Fibroblast of peridontal ligament (primary cell): Measurements from ENCODE around the gene TXNRD1.
"Not testable (repeated sequence)": the region's sequence is repeated elsewhere in the genome, so short reads cannot be mapped to it uniquely, and the experiment has no call there.

Experiments
- DNase-seq: peaks from one replicate; pipeline ENCODE4 v3.0.0-alpha.2; 2010; ENCODE audit errors: extremely low read depth

TXNRD1 gene

GRCh38 chr12:104237930-104238329 is 22.4 kb downstream of the TXNRD1 start:
- DNase-seq, result no peak

- no peak for DNase-seq
Observed at GRCh38 chr12:104242546-104243206, 27.1 kb downstream of the TXNRD1 start.

DNA sequence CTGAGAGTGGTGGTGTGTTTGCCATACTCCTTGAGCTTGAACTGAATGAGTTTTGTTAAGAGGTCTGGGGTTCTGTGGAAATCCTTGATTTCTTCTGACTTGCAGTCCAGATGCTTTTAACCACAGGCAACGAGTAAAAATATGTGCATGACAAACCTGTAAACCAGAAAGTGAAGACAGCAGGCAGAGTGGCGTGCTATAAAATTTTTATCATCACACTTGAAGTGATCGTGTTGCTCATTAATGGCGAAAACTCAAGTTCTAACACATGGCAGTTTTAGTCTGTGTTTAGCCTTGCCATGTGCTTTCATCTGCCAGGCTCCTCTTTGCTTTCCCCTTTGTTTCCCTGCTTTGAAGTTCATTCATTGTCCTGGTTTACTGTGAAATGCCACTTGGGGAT is 28.0 kb downstream of the TXNRD1 start:
- DNase-seq, result no peak

DNA sequence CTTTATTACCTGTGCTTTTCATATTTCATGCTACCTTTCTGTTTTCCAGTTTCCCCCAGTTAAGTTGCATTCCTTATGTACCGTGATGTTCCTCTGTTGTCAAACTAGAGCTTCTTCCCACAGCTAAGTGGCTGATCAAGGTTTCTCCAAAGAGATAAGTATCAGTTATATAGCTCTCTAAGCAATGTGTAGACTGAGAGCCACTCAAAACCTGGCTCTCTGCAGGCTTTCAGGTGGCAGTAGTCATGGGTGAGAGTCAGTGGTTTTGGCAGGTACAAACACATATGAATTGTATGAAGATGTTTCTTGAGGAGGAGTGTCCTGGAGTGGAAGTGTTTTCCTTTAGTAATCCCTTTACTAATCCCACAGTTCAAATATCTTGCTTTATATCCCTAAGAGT is 28.4 kb downstream of the TXNRD1 start:
- no peak for DNase-seq

DNA sequence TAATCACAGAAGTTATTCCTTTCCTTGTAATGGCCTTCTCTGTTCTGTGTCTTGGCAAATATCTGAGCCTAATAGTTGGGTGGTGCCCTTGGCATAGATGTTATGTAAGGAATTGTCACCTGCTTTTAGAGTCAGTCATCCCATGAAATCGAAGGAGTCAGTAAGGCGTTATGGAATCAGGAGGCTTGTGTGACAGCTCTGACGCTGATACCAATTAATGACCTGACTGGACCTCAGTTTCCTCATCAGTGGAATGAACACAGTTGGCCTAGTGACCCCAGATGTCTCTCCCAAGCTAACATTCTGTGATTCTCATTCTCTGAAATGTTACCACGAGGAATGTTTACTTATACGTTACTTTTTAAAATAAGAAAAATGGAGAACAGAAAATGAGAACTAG is 32.1 kb downstream of the TXNRD1 start:
- no peak for DNase-seq

GRCh38 chr12:104248444-104248843 is 32.9 kb downstream of the TXNRD1 start:
- no peak for DNase-seq

DNA sequence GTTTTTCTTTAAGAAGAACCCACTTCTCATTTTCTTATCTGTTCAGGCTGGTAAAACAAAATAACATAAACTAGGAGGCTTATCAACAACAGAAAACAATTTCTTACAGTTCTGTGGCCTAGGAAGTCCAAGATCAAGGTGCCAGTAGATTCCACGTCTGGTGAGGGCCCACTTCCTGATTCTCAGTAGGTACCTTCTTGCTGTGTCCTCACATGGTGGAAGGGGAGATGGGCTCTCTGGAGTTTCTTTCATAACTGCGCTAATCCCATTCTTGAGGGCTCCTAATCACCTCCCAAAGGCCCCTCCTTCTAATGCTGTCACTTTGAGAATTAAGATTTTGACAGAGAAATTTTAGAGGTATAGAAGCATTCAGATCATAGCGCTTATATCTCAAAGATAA is 33.4 kb downstream of the TXNRD1 start:
- no peak for DNase-seq

- DNase-seq, result no peak
Observed at GRCh38 chr12:104249898-104250297, 34.3 kb downstream of the TXNRD1 start.

- DNase-seq, result no peak
Observed at GRCh38 chr12:104250366-104251125, 35.0 kb downstream of the TXNRD1 start.

GRCh38 chr12:104257913-104258472 is 42.4 kb downstream of the TXNRD1 start:
- no peak for DNase-seq

DNA sequence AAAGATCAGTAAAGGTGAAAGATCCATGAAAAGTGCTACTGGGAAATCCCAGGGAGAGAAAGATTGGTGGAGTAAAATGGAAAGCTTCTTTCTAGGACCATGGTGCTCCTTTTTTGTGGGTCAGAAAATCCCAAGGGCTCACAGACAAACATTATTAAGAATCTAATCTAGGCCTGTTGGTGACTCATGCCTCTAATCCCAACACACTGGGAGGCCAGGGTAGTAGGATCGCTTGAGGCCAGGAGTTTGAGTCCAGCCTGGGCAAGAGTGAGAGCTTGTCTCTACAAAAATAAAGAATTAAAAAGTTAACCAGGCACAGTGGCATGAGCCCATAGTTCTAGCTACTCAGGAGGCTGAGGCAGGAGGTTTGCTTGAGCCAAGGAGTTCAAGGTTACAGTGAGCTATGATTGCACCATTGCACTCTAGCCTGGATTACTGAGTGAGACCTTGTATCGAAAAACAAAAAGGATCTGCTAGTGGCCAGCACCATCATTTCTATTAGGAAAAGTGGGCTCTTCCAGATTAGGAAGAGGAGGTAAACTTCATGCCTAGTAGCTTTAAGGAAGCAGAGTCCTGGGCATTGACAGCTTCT is 43.0 kb downstream of the TXNRD1 start:
- DNase-seq, result no peak

DNA sequence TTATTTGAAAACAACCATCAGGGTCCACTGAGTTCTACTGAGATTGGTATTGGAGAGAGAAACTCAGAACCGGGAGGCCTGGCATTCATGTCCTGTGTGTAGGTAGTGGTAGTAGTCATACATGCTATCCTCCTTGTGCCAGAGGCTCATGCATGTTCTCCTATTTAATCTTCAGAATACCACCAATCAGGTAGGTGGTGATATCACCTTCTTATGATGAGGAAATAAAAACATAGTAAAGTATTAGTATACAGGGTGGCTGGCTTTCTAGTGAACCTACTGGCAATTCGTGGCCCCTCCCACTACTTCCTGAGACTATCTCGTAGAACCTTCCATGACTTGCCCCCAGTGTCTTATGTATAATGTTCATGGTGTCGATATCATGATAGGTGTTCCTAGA is 47.4 kb downstream of the TXNRD1 start:
- DNase-seq, result no peak

DNA sequence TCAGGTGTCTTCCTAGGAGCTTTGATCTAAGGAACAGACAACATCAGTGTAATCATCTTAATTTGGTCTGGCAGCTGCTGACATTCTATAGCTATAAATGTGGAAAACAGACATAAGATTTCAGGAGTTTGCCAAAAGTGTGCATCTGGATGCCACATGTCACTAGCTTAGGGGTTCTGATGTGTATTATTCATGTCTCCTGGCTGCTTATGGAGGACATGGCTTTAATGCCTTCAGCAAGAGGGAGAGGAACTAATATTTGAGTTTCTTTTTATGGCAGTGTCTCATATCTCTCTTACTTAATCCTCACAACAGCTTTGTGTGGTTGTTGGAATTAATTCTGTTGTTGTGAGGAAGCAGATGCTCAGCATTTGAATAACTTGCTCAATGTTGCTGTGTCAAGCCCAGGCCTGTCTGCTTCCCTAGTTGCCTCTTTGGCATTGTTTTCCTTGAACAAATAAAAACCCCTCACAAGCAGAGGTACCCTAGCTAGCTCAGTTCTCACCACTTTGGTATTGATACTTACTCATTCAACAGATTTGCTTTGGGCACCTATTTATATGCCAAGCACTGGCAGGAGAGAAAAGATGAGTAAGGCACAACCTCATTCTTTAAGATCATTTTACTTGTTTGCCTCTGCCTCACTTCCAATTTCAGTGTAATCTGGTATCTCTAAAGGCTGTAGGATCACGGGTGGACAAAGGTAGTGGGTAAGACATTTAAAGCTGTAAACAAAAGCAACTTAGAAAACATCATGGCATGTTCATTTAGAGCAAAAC is 48.2 kb downstream of the TXNRD1 start:
- peak; percentile 64 for DNase-seq

DNA sequence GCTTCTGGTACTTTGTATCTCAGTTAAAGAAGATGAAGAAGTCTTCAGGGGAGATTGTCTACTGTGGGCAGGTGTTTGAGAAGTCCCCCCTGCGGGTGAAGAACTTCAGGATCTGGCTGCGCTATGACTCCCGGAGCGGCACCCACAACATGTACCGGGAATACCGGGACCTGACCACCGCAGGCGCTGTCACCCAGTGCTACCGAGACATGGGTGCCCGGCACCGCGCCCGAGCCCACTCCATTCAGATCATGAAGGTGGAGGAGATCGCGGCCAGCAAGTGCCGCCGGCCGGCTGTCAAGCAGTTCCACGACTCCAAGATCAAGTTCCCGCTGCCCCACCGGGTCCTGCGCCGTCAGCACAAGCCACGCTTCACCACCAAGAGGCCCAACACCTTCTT is 49.9 kb downstream of the TXNRD1 start:
- not testable (repeated sequence) for DNase-seq

- DNase-seq, result no peak
Observed at GRCh38 chr12:104272938-104273337, 57.4 kb downstream of the TXNRD1 start.

- no peak for DNase-seq
Observed at GRCh38 chr12:104273503-104273902, 57.9 kb downstream of the TXNRD1 start.

- no peak for DNase-seq
Observed at GRCh38 chr12:104274811-104275210, 59.2 kb downstream of the TXNRD1 start.

DNA sequence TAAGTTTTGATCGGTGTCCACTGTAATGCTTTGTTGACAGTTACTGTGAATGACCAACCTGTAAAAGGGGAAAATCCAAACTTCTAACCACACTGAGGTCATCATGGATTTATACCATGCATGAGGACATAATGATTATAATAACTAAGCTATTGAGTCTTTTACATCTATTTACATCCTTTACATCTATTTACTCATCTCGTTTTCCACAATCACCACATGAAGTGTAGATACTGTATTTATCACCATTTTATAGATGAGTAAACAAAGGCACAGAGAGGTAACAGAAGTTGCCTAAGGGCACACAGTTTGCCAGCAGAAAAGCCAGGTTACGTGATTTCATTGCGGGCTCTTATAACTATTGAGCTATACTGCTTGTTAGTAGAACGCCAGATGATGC is 60.1 kb downstream of the TXNRD1 start:
- no peak for DNase-seq

- DNase-seq, result no peak
Observed at GRCh38 chr12:104276273-104277131, 60.9 kb downstream of the TXNRD1 start.

DNA sequence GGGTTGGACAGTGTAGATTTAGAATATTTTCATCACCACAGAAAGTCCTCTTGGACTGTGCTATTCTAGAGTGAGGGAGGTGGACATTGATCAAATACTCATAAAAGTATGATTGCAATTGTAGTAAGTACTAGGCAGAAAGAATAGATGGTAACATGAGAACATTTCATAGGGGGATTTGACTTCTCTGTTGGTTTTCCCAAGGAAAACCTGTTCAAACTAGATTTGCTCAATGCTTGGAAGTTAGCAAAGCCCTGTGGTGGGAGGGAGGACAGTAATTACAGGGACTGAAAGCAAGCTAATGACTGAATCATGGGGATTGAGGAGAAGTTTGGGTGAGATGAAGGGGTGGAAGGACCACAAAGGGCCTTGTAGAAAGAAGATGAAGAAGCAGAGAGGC is 63.6 kb downstream of the TXNRD1 start:
- peak; percentile 52 for DNase-seq

DNA sequence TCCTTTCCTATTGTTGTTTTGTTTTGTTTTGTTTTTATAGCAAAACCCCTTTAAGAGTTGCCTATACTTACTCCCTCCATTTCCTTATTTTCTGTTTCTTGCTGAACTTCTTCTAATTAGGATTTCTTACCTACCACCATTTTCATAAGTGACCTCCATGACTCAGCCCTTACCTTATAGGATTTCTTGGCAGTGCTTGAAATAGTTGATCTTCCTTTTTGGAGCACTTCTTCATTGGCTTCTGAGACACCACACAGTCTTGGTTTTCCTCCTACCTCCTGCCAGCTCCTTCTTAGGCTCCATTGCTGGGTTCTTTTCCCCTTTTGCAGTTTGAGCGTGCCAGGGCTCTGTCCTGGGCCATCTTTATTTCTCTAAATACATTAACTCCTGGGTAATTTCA is 64.5 kb downstream of the TXNRD1 start:
- no peak for DNase-seq
